PFSK-1 (cell line): ENCODE measurements around the gene GNRH2.

Experiments used
- FOXP2 ChIP-seq: optimal IDR thresholded peaks from 2 replicates; pipeline ENCODE3; 2011; ENCODE audit warnings: borderline replicate concordance, control low read depth, inconsistent platforms; ENCODE audit not compliant: insufficient read depth; ENCODE audit errors: extremely low read length, extremely low read depth
- POLR2AphosphoS5 ChIP-seq: IDR thresholded peaks from 2 replicates; pipeline ENCODE4 v1.6.1; 2012; ENCODE audit warnings: low read depth, mild to moderate bottlenecking, control low read depth, low read length, moderate library complexity
- SIN3A ChIP-seq: IDR thresholded peaks from 2 replicates; pipeline ENCODE4 v1.6.1; 2012; ENCODE audit warnings: mild to moderate bottlenecking, low read length, moderate library complexity, borderline replicate concordance; ENCODE audit not compliant: insufficient read depth
- TAF1 ChIP-seq: IDR thresholded peaks from 2 replicates; pipeline ENCODE4 v1.6.1; 2012; ENCODE audit warnings: low read length, control low read depth, borderline replicate concordance; ENCODE audit not compliant: insufficient read depth
- TF ChIP-seq, protein P1 (sequence below), 2 experiments: IDR thresholded peaks; 2 replicates each; pipeline versions ENCODE4 v1.6.1 to v1.8.0; 2011 to 2012; ENCODE audit warnings: low read depth in 2 of 2, low read length in 2 of 2, control low read depth in 1 of 2, inconsistent platforms in 1 of 2, mild to moderate bottlenecking in 1 of 2, moderate library complexity in 1 of 2; ENCODE audit not compliant: insufficient read depth in 1 of 2

The GNRH2 gene

DNA sequence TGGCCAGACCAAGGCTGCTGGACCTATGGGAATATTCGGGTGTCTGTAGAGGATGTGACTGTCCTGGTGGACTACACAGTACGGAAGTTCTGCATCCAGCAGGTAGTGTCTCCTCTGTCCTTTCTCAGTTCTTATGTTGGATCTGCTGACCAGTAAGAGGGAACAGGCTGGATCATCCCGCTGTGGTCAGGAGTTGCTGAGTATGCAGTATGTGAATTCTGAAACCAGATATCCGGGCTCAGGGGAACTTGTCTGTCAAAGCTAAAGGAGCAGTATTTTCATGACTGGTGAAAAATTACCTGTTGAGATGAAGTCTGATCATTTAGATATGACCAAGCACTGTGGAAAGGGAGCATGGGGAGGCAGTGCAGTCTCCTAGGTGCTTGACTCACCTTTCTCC, 22.1 kb upstream of the GNRH2 start:
- no peak for TF ChIP-seq SIN3A
- TF ChIP-seq POLR2AphosphoS5 = no peak

DNA sequence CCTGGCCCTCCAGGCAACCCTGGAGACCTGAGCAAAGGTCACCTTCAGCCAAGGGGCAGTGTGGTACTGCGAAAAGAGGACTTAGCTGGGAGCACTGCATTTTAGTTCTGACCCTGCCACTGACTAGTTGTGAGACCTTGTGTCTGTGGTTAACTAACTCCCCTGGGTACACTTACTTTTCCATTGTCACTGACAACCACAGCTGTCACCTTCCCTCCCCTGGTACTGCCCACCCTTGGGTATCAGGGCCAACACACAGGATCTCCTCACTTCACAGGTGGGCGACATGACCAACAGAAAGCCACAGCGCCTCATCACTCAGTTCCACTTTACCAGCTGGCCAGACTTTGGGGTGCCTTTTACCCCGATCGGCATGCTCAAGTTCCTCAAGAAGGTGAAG, 21.6 kb upstream of the GNRH2 start:
- no peak for TF ChIP-seq POLR2AphosphoS5
- no peak for TF ChIP-seq TAF1
- no peak for TF ChIP-seq FOXP2

DNA sequence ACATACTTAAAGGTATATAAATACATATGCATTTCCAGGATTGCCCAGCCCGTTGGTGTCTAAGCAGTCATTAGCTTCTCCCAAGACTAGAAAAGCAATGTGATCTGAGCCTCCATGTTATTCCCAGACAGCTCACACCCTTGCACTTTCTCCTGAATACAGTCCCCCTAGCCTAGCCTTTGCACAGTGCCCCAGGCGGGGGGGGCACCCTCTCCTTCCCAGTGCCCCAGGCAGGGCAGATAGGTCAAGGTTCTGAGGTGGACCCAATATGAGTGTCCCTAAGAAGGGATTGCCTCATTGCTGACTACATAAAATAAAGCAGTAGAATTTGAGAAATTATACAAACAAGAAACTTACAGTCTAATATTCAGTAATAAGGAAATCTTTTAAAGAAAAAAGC, 15.4 kb upstream of the GNRH2 start:
- TF ChIP-seq, protein P1, sequence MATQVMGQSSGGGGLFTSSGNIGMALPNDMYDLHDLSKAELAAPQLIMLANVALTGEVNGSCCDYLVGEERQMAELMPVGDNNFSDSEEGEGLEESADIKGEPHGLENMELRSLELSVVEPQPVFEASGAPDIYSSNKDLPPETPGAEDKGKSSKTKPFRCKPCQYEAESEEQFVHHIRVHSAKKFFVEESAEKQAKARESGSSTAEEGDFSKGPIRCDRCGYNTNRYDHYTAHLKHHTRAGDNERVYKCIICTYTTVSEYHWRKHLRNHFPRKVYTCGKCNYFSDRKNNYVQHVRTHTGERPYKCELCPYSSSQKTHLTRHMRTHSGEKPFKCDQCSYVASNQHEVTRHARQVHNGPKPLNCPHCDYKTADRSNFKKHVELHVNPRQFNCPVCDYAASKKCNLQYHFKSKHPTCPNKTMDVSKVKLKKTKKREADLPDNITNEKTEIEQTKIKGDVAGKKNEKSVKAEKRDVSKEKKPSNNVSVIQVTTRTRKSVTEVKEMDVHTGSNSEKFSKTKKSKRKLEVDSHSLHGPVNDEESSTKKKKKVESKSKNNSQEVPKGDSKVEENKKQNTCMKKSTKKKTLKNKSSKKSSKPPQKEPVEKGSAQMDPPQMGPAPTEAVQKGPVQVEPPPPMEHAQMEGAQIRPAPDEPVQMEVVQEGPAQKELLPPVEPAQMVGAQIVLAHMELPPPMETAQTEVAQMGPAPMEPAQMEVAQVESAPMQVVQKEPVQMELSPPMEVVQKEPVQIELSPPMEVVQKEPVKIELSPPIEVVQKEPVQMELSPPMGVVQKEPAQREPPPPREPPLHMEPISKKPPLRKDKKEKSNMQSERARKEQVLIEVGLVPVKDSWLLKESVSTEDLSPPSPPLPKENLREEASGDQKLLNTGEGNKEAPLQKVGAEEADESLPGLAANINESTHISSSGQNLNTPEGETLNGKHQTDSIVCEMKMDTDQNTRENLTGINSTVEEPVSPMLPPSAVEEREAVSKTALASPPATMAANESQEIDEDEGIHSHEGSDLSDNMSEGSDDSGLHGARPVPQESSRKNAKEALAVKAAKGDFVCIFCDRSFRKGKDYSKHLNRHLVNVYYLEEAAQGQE (IDR thresholded peaks at IDR 0.05; ENCODE audit: insufficient read depth in 1 of 2, low read depth in 2 of 2, low read length in 2 of 2) = no peak
- TF ChIP-seq FOXP2 = no peak
- no peak for TF ChIP-seq TAF1
- TF ChIP-seq POLR2AphosphoS5 = no peak
- TF ChIP-seq SIN3A = no peak

DNA sequence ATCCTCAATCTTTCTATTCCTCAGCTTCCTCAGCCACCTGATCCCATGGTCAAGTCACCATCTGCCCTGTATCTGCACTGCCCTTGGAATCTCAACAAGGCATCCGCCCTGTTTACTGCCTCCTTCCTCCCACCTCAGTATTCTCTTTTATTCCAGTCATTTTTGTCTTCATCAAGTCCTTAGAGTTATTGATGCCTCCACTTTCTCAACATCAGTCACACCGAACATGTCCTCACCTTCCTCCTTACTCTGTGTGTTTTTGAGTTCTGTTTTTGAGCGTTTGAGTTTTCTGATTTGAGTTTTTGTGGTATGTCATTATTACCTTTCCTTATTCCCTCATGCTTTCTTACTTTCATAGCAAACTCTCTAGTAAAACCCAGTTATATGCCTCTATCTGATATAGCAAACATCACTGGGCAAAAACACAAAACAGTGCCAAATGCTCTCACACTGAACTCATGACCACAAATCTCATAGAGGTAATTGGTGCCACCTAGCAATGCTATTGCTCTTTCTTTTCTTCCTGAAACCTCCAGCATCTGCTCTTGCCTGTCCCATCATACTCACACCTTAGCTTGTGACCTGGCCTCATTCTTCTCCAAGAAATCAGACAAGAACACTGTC, 11.8 kb upstream of the GNRH2 start:
- TF ChIP-seq, protein P1 (IDR thresholded peaks at IDR 0.05; ENCODE audit: insufficient read depth in 1 of 2, low read depth in 2 of 2, low read length in 2 of 2) = no peak
- TF ChIP-seq POLR2AphosphoS5 (no peak), SIN3A (no peak), FOXP2 (no peak), TAF1 (no peak)

DNA sequence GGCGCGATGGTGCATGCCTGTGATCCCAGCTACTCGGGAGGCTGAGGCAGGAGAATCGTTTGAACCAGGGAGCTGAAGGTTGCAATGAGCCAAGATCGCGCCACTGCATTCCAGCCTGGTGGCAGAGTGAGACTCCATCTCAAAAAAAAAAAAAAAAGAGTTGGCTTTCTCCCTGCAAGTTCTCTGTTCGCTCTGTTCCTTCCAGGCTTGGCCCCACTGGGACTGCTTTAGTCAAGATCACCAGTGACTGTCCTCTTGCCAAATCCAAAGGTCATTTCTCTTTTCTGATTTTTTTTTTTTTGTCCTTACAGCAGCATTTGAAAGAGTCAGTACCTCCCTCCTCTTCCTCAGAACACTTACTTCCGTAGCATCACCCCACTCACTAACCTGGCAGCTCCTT, 10.8 kb upstream of the GNRH2 start:
- TF ChIP-seq POLR2AphosphoS5 (no peak), TAF1 (no peak)

DNA sequence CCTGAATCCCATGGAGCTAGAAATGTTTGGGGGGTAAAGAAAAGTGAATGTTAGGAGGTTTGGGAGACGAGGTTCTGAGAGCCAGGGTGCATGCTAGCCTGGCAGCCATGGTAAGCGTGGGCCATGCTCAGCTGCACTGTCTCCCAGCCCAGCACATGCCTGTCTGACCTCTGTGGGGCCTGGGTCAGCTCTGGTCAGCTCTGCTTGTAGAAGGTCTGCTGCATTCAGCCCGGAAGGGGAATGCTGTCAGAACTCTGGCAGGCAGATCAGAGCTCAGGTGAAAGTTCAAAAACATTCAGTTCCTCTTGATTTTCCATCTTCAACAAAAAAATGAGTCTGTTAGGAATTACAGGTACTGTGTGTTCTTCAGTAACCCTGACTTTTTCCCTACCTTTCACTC, 5.8 kb upstream of the GNRH2 start:
- TF ChIP-seq, protein P1 (IDR thresholded peaks at IDR 0.05; ENCODE audit: insufficient read depth in 1 of 2, low read depth in 2 of 2, low read length in 2 of 2) = no peak
- TF ChIP-seq FOXP2 (no peak), POLR2AphosphoS5 (no peak), TAF1 (no peak), SIN3A (no peak)

DNA sequence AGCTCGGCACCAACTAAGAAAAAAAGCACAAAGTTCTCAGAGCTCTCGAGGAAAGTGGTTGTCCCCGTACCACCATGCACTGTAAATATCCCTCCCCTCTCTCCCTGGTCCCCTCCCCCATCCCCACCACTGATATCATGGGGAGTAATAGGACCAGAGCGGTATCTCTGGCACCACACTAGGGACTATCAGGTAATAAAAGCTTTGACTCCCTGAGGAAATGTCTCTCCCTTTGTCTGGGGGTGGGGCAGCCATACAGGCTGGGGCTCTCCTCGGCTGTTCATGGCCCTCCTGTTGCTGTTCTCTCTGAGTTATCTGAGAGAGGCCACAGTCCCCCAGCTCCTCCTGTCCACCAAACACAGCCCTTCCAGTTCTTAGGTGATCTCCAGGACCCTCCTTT, 5.0 kb upstream of the GNRH2 start:
- TF ChIP-seq, protein P1 (IDR thresholded peaks at IDR 0.05; ENCODE audit: insufficient read depth in 1 of 2, low read depth in 2 of 2, low read length in 2 of 2) = no peak
